Measurements from ENCODE around the gene GMDS.

GMDS gene

GRCh38 chr6:1579096-1579495 is 666.3 kb downstream of the GMDS start:
- no peaks in the 10 kb centered on the region; the same call in 1 of the 2 replicates for H3K27me3 ChIP-seq (replicated peaks; ENCODE audit: control insufficient read depth, insufficient read depth, low read length)
- no peak for TF ChIP-seq CTCF (IDR thresholded peaks at IDR 0.05; ENCODE audit: insufficient read depth, low read length, poor library complexity, severe bottlenecking)
- no peak for DNase-seq (ENCODE audit: extremely low read depth, insufficient read length)
- H3K36me3 ChIP-seq (ENCODE audit: control insufficient read depth, insufficient read depth, low read length) = no peaks in the 10 kb centered on the region
- no peak overlapping the region for H3K4me3 ChIP-seq (replicated peaks; ENCODE audit: low read depth, low read length)

GRCh38 chr6:1577896-1578745 is 667.3 kb downstream of the GMDS start:
- Histone ChIP-seq H3K36me3 (ENCODE audit: control insufficient read depth, insufficient read depth, low read length) (no peaks in the 10 kb centered on the region), H3K27me3 (replicated peaks; ENCODE audit: control insufficient read depth, insufficient read depth, low read length) (no peaks in the 10 kb centered on the region), H3K4me3 (replicated peaks; ENCODE audit: low read depth, low read length) (no peak overlapping the region)
- no peak for TF ChIP-seq CTCF (IDR thresholded peaks at IDR 0.05; ENCODE audit: insufficient read depth, low read length, poor library complexity, severe bottlenecking)
- no peak for DNase-seq (ENCODE audit: extremely low read depth, insufficient read length)

- Histone ChIP-seq H3K27me3 (replicated peaks; ENCODE audit: control insufficient read depth, insufficient read depth, low read length) (no peaks in the 10 kb centered on the region), H3K4me3 (replicated peaks; ENCODE audit: low read depth, low read length) (no peak overlapping the region), H3K36me3 (ENCODE audit: control insufficient read depth, insufficient read depth, low read length) (no peaks in the 10 kb centered on the region)
- DNase-seq (ENCODE audit: extremely low read depth, insufficient read length) = no peak
- TF ChIP-seq CTCF (IDR thresholded peaks at IDR 0.05; ENCODE audit: insufficient read depth, low read length, poor library complexity, severe bottlenecking) = no peak
These were observed 668.2 kb downstream of the GMDS start for GRCh38 chr6:1577146-1577680.

GRCh38 chr6:1576711-1577110 is 668.7 kb downstream of the GMDS start:
- TF ChIP-seq CTCF (IDR thresholded peaks at IDR 0.05; ENCODE audit: insufficient read depth, low read length, poor library complexity, severe bottlenecking) = no peak

GRCh38 chr6:1576166-1576565 is 669.2 kb downstream of the GMDS start:
- no peaks in the 10 kb centered on the region for H3K27me3 ChIP-seq (replicated peaks; ENCODE audit: control insufficient read depth, insufficient read depth, low read length)
- no peaks in the 10 kb centered on the region for H3K36me3 ChIP-seq (ENCODE audit: control insufficient read depth, insufficient read depth, low read length)
- H3K4me3 ChIP-seq (replicated peaks; ENCODE audit: low read depth, low read length) = no peak overlapping the region
- TF ChIP-seq CTCF (IDR thresholded peaks at IDR 0.05; ENCODE audit: insufficient read depth, low read length, poor library complexity, severe bottlenecking) = no peak
- DNase-seq (ENCODE audit: extremely low read depth, insufficient read length) = no peak

More at GRCh38 chr6:1576711-1577110, 668.7 kb downstream of the GMDS start:
- no peaks in the 10 kb centered on the region for H3K27me3 ChIP-seq (replicated peaks; ENCODE audit: control insufficient read depth, insufficient read depth, low read length)
- no peaks in the 10 kb centered on the region for H3K36me3 ChIP-seq (ENCODE audit: control insufficient read depth, insufficient read depth, low read length)
- H3K4me3 ChIP-seq (replicated peaks; ENCODE audit: low read depth, low read length) = no peak overlapping the region
- no peak for DNase-seq (ENCODE audit: extremely low read depth, insufficient read length)
